CD4-positive, alpha-beta memory T cell (primary cell): ENCODE results near the gene MYO5B. TPM values are rescaled to one million over a fixed set of nuclear protein-coding genes. Genes with fewer than 3 reads are reported as not detected.

Experiments used
- CTCF ChIA-PET: fragments of 350-600 bp; sonication (Branson Sonifier 250); formaldehyde crosslinking; loops from one replicate; lab custom pipeline; 2021; ENCODE audit warnings: inconsistent platforms; ENCODE audit not compliant: partially characterized antibody; lab: Charles Lee
- POLR2A ChIA-PET: fragments of 350-600 bp; sonication (Branson Sonifier 250); formaldehyde crosslinking; loops from one replicate; lab custom pipeline; 2021; ENCODE audit not compliant: partially characterized antibody; lab: Charles Lee
- DNase-seq, 5 donors: peaks; one replicate each; pipeline versions ENCODE4 v3.0.0 to v3.0.0-alpha.2; 2020 to 2022; ENCODE audit warnings: mixed read lengths in 1 of 5
- H3K27ac ChIP-seq: one replicate; pipeline ENCODE4 v1.7.0; 2013; ENCODE audit warnings: low read depth, low read length
- H3K27me3 ChIP-seq: 2 replicates; pipeline ENCODE4 v1.7.0; 2013; ENCODE audit warnings: mild to moderate bottlenecking, low read length, moderate library complexity; ENCODE audit not compliant: insufficient read depth
- H3K36me3 ChIP-seq: 2 replicates; pipeline ENCODE4 v1.7.0; 2013; ENCODE audit warnings: mild to moderate bottlenecking, low read length, moderate library complexity; ENCODE audit not compliant: insufficient read depth
- H3K4me1 ChIP-seq: 2 replicates; pipeline ENCODE4 v1.7.0; 2013; ENCODE audit warnings: mild to moderate bottlenecking, low read length, moderate library complexity; ENCODE audit not compliant: insufficient read depth
- H3K4me3 ChIP-seq, 2 donors: one replicate each; pipeline ENCODE4 v1.7.0; 2013; ENCODE audit warnings: low read length in 2 of 2, mild to moderate bottlenecking in 1 of 2
- H3K9me3 ChIP-seq, 2 donors: one replicate each; pipeline ENCODE4 v1.7.0; 2013; ENCODE audit warnings: low read length in 2 of 2, control low read depth in 1 of 2; ENCODE audit not compliant: control insufficient read depth in 1 of 2
- H3K27ac Mint-ChIP-seq, 7 donors: one replicate each; pipeline ENCODE4 v1.8.0; 2020 to 2021; ENCODE audit warnings: mixed read lengths in 7 of 7, mild to moderate bottlenecking in 6 of 7, inconsistent platforms in 3 of 7, moderate library complexity in 3 of 7
- H3K27me3 Mint-ChIP-seq, 2 donors: one replicate each; pipeline ENCODE4 v1.8.0; 2020 to 2021; ENCODE audit warnings: mixed read lengths in 2 of 2
- H3K36me3 Mint-ChIP-seq, 2 donors: one replicate each; pipeline ENCODE4 v1.8.0; 2020 to 2021; ENCODE audit warnings: mixed read lengths in 2 of 2, inconsistent platforms in 1 of 2, mild to moderate bottlenecking in 1 of 2
- H3K4me1 Mint-ChIP-seq, 4 donors: one replicate each; pipeline ENCODE4 v1.8.0; 2020 to 2021; ENCODE audit warnings: mixed read lengths in 4 of 4, mild to moderate bottlenecking in 1 of 4
- H3K4me3 Mint-ChIP-seq, 8 donors: one replicate each; pipeline ENCODE4 v1.8.0; 2020 to 2021; ENCODE audit warnings: mixed read lengths in 8 of 8, mild to moderate bottlenecking in 7 of 8, moderate library complexity in 6 of 8, inconsistent platforms in 3 of 8
- H3K9me3 Mint-ChIP-seq, 8 donors: one replicate each; pipeline ENCODE4 v1.8.0; 2020 to 2021; ENCODE audit warnings: mixed read lengths in 8 of 8, mild to moderate bottlenecking in 5 of 8, inconsistent platforms in 3 of 8, moderate library complexity in 1 of 8
- intact Hi-C: fragments of 100-400 bp; cut with micrococcal nuclease; formaldehyde crosslinking; loops from one replicate; pipeline ENCODE4 v1.15.1; 2023
- polyA plus RNA-seq, 2 donors: library from polyadenylated mRNA; unstranded; fragments of 300-500 nt; fragmentation: Illumina TruSeq; gene quantifications; one replicate each; pipeline ENCODE4 v1.2.3, GENCODE V29; 2021
- total RNA-seq, 2 experiments: library from RNA; stranded (reverse); gene quantifications; one replicate each; pipeline ENCODE4 v1.2.3, GENCODE V29; 2021

The MYO5B gene
- total and polyA plus RNA-seq, 4 experiments from 2014 or later: 0.02 TPM; not detected in 3

DNA sequence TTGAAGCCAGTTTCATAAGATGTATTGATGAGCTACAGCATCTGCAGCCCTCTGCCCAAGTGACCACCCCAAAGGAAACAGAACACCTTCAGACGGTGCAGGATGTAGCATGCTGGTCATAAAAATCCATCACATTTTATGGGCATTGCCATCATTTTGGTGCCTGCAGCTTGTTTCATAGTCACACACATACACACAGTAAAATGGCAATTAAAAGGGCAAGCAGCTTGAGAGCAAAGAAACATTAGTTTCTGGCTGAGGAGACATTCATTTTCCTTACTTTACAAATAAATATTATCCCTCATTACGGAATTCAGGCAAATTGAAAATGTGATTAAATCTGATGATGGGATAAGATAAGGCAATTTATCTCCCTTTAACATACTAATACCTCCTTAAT is 13.4 kb downstream of the MYO5B start:
- Histone ChIP-seq H3K27me3 (no peaks in the 10 kb centered on the region), H3K4me3 (no peak overlapping the region), H3K9me3 (no peaks in the 10 kb centered on the region), H3K27ac (no peak overlapping the region), H3K36me3 (no peaks in the 10 kb centered on the region), H3K4me1 (no peaks in the 10 kb centered on the region)
- Mint-ChIP-seq H3K9me3 (no peaks in the 10 kb centered on the region), H3K27ac (no peak overlapping the region), H3K36me3 (no peaks in the 10 kb centered on the region), H3K4me1 (no peaks in the 10 kb centered on the region), H3K27me3 (peaks cover 9 to 21% of the 10 kb centered on the region in 2 donors), H3K4me3 (no peak overlapping the region)
- intact Hi-C loops: no loop called here
- ChIA-PET CTCF (no interaction called here), POLR2A (no interaction called here)
- DNase-seq: no peak

DNA sequence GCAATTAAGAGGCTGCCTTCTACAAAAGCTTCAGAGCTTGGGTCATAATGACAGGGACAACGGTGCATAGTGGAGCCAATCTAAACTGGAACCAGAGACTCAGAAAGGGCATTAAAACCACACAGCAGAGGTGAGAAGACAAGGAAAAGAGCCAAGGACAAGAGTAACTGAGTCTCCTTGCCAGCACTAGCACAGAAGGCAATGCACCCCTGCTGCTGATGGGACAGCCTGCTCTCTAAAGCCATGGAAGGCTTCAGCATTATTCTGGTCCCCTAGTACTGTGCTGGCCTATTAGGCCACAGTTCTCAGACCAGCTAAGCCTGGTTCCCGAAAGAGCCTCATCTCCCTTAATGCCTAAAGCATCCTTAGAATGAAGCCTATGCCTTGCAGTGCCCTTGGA is 15.5 kb downstream of the MYO5B start:
- Mint-ChIP-seq H3K4me1 (no peaks in the 10 kb centered on the region), H3K4me3 (no peak overlapping the region), H3K9me3 (no peaks in the 10 kb centered on the region), H3K27me3 (peaks cover 13 to 26% of the 10 kb centered on the region in 2 donors), H3K36me3 (no peaks in the 10 kb centered on the region), H3K27ac (no peak overlapping the region)
- no peaks in the 10 kb centered on the region for H3K9me3 ChIP-seq
- no peaks in the 10 kb centered on the region for H3K27me3 ChIP-seq
- no peak overlapping the region for H3K27ac ChIP-seq
- intact Hi-C loops: no loop called here
- no peak for DNase-seq
- no peaks in the 10 kb centered on the region for H3K36me3 ChIP-seq
- ChIA-PET CTCF (no interaction called here), POLR2A (no interaction called here)
- no peak overlapping the region for H3K4me3 ChIP-seq
- no peaks in the 10 kb centered on the region for H3K4me1 ChIP-seq

DNA sequence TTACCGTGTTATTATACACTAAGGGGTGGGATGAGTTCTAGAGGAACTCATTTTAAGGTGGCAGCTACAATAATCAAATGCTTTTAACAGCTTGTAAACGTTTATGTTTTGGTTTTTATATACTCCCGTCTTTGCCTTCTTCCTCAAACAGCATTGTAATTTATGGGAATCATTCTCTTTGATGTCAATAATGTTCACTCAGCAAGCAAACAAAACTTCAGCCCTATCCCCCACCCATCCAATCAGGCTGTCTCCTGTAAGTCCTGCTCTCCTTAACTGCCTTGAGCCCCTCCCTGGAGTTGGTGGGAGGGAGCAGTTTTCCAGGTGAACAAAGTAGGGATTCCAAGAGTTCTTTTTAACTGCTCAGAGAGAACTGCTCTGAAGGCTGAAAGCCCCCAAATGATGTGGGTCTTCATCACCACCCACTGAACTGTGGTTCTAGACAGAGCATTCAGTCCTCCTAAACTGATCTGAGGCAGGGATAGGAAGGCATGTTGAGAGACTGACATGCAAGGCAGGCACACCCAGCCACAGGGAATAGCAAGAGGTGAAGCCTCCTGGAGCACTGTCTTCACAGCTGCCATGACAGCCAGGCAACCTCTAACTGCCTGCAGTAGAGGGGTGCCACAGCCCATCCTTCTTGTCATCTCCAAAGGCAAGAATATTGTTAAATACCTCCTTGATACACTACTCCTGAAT is 17.5 kb downstream of the MYO5B start:
- CTCF ChIA-PET: no interaction called here
- H3K4me3 Mint-ChIP-seq: no peak overlapping the region

GRCh38 chr18:50172367-50172766 is 22.6 kb downstream of the MYO5B start:
- intact Hi-C loops: no loop called here
- CTCF ChIA-PET: no interaction called here

More for the DNA sequence above, 17.5 kb downstream of the MYO5B start:
- intact Hi-C loops: no loop called here
- no peak overlapping the region for H3K4me3 ChIP-seq
- H3K9me3 ChIP-seq: no peaks in the 10 kb centered on the region
- no peaks in the 10 kb centered on the region for H3K36me3 ChIP-seq
- H3K4me1 ChIP-seq: no peaks in the 10 kb centered on the region
- Mint-ChIP-seq H3K27ac (no peak overlapping the region), H3K9me3 (peaks cover 0 to 3% (median 0%) of the 10 kb centered on the region in 8 donors), H3K4me1 (no peaks in the 10 kb centered on the region), H3K27me3 (peaks cover 12 to 32% of the 10 kb centered on the region in 2 donors), H3K36me3 (no peaks in the 10 kb centered on the region)
- no peaks in the 10 kb centered on the region for H3K27me3 ChIP-seq
- DNase-seq: no peak
- no peak overlapping the region for H3K27ac ChIP-seq
- POLR2A ChIA-PET: no interaction called here

GRCh38 chr18:50171406-50171805 is 23.5 kb downstream of the MYO5B start:
- intact Hi-C loops: no loop called here
- H3K9me3 Mint-ChIP-seq: peaks cover 0 to 3% (median 0%) of the 10 kb centered on the region in 8 donors
- peaks cover 9 to 43% of the 10 kb centered on the region in 2 donors for H3K27me3 Mint-ChIP-seq
- no peaks in the 10 kb centered on the region for H3K4me1 ChIP-seq
- DNase-seq: no peak
- H3K36me3 ChIP-seq: no peaks in the 10 kb centered on the region
- H3K4me3 ChIP-seq: no peak overlapping the region
- H3K4me3 Mint-ChIP-seq: no peak overlapping the region
- H3K9me3 ChIP-seq: no peaks in the 10 kb centered on the region
- H3K4me1 Mint-ChIP-seq: no peaks in the 10 kb centered on the region
- CTCF ChIA-PET: no interaction called here
- no peak overlapping the region for H3K27ac Mint-ChIP-seq
- H3K36me3 Mint-ChIP-seq: no peaks in the 10 kb centered on the region
- no peak overlapping the region for H3K27ac ChIP-seq
- peaks cover 8% of the 10 kb centered on the region for H3K27me3 ChIP-seq
- POLR2A ChIA-PET: no interaction called here

More at GRCh38 chr18:50172367-50172766, 22.6 kb downstream of the MYO5B start:
- Histone ChIP-seq H3K9me3 (no peaks in the 10 kb centered on the region), H3K27me3 (peaks cover 4% of the 10 kb centered on the region), H3K36me3 (no peaks in the 10 kb centered on the region), H3K4me3 (no peak overlapping the region), H3K27ac (no peak overlapping the region), H3K4me1 (no peaks in the 10 kb centered on the region)
- DNase-seq: no peak
- POLR2A ChIA-PET: no interaction called here
- Mint-ChIP-seq H3K4me3 (no peak overlapping the region), H3K27me3 (peaks cover 12 to 40% of the 10 kb centered on the region in 2 donors), H3K9me3 (peaks cover 0 to 3% (median 0%) of the 10 kb centered on the region in 8 donors), H3K4me1 (no peaks in the 10 kb centered on the region), H3K36me3 (no peaks in the 10 kb centered on the region), H3K27ac (no peak overlapping the region)

DNA sequence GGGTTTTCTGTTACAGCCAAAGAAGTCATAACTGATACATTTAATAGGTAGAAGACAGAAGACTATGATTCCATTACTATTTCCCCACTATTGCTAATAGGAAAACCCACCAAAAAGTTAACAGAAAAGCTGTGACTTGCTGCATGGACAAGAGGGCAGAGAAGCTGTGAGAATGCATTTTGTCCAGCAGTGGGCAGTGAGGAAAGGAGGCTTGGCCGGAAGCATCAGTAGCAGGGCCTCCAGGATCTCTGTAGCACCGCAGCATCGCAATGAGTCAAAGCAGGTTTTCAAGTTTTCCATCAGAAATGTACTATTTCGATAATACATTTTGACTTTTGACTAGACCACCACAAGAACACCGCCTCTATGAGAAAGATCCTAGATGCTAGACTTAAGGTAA is 24.9 kb downstream of the MYO5B start:
- H3K9me3 ChIP-seq: no peaks in the 10 kb centered on the region
- Mint-ChIP-seq H3K27ac (no peak overlapping the region), H3K9me3 (peaks cover 0 to 3% (median 0%) of the 10 kb centered on the region in 8 donors), H3K36me3 (no peaks in the 10 kb centered on the region), H3K4me1 (no peaks in the 10 kb centered on the region), H3K4me3 (no peak overlapping the region), H3K27me3 (peaks cover 12 to 44% of the 10 kb centered on the region in 2 donors)
- ChIA-PET POLR2A (no interaction called here), CTCF (no interaction called here)
- intact Hi-C loops: no loop called here
- H3K4me1 ChIP-seq: no peaks in the 10 kb centered on the region
- H3K4me3 ChIP-seq: no peak overlapping the region
- DNase-seq: no peak
- H3K27ac ChIP-seq: no peak overlapping the region
- no peaks in the 10 kb centered on the region for H3K36me3 ChIP-seq
- peaks cover 8% of the 10 kb centered on the region for H3K27me3 ChIP-seq

DNA sequence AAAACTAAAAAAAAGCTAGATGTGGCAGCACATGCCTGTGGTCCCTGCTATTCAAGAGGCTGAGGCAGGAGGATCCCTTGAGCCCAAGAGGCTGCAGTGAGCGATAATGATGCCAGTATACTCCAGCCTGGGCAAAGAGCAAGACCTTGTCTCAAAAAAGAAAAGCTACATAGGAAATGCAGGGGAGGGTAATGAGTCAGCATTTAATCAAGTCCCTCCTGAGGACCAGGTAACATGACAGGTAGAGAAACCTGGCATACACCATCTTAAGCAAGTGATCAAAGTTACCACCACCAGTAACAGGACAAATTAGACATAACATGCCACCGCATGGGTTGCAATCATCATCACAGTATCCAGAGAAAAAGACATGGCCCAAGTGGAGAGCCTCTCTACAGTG is 25.8 kb downstream of the MYO5B start:
- H3K27me3 Mint-ChIP-seq: peaks cover 19 to 48% of the 10 kb centered on the region in 2 donors
- H3K9me3 Mint-ChIP-seq: peaks cover 0 to 3% (median 0%) of the 10 kb centered on the region in 8 donors

More for the DNA sequence above, 25.8 kb downstream of the MYO5B start:
- H3K4me3 Mint-ChIP-seq: no peak overlapping the region
- intact Hi-C loops: no loop called here
- H3K9me3 ChIP-seq: no peaks in the 10 kb centered on the region
- no peaks in the 10 kb centered on the region for H3K36me3 ChIP-seq
- no peak overlapping the region for H3K4me3 ChIP-seq
- no peaks in the 10 kb centered on the region for H3K36me3 Mint-ChIP-seq
- H3K27ac ChIP-seq: no peak overlapping the region
- no peak for DNase-seq
- H3K27me3 ChIP-seq: peaks cover 8% of the 10 kb centered on the region
- ChIA-PET CTCF (no interaction called here), POLR2A (no interaction called here)
- H3K4me1 ChIP-seq: no peaks in the 10 kb centered on the region
- H3K27ac Mint-ChIP-seq: no peak overlapping the region
- no peaks in the 10 kb centered on the region for H3K4me1 Mint-ChIP-seq
